ENCODE data around the gene GULP1. TPM values are rescaled to one million over a fixed set of nuclear protein-coding genes. Genes with fewer than 3 reads are reported as not detected.

GULP1 gene
- total RNA-seq, 1 experiment from 2014 or later, result 75.1 TPM

DNA sequence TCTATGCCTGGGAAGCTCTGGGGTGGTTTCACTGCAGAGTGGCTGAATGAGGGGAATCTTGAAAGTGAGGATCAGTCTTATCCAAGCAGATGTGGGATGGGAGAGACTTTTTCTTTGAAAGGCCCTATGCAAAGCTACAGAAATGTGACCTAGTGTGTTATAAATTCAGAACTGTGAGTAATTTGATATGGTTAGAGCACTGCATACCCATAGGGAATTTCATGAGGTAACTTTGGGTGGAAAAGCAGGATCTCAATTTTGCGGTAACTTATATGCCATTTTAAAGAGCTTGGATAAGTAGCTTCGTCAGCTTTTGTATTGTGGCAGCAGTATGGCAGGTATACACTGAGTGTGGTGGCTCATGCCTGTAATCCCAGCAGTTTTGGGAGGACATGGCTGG is 40.9 kb downstream of the GULP1 start (continued):
- TF ChIP-seq FOXK1 (CRISPR knock-in tag; IDR thresholded peaks at IDR 0.05) (no peak), NFATC4 (CRISPR knock-in tag; IDR thresholded peaks at IDR 0.05) (no peak), ZNF121 (CRISPR knock-in tag; IDR thresholded peaks at IDR 0.05) (no peak), GTF2I (CRISPR knock-in tag; conservative IDR thresholded peaks at IDR 0.05) (no peak)
- TF ChIP-seq, protein P1, sequence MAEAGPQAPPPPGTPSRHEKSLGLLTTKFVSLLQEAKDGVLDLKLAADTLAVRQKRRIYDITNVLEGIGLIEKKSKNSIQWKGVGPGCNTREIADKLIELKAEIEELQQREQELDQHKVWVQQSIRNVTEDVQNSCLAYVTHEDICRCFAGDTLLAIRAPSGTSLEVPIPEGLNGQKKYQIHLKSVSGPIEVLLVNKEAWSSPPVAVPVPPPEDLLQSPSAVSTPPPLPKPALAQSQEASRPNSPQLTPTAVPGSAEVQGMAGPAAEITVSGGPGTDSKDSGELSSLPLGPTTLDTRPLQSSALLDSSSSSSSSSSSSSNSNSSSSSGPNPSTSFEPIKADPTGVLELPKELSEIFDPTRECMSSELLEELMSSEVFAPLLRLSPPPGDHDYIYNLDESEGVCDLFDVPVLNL (CRISPR knock-in tag; IDR thresholded peaks at IDR 0.05; ENCODE audit: borderline replicate concordance, low read depth), result no peak
- TF ChIP-seq, protein P2, sequence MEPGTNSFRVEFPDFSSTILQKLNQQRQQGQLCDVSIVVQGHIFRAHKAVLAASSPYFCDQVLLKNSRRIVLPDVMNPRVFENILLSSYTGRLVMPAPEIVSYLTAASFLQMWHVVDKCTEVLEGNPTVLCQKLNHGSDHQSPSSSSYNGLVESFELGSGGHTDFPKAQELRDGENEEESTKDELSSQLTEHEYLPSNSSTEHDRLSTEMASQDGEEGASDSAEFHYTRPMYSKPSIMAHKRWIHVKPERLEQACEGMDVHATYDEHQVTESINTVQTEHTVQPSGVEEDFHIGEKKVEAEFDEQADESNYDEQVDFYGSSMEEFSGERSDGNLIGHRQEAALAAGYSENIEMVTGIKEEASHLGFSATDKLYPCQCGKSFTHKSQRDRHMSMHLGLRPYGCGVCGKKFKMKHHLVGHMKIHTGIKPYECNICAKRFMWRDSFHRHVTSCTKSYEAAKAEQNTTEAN (CRISPR knock-in tag; IDR thresholded peaks at IDR 0.05), result no peak

DNA sequence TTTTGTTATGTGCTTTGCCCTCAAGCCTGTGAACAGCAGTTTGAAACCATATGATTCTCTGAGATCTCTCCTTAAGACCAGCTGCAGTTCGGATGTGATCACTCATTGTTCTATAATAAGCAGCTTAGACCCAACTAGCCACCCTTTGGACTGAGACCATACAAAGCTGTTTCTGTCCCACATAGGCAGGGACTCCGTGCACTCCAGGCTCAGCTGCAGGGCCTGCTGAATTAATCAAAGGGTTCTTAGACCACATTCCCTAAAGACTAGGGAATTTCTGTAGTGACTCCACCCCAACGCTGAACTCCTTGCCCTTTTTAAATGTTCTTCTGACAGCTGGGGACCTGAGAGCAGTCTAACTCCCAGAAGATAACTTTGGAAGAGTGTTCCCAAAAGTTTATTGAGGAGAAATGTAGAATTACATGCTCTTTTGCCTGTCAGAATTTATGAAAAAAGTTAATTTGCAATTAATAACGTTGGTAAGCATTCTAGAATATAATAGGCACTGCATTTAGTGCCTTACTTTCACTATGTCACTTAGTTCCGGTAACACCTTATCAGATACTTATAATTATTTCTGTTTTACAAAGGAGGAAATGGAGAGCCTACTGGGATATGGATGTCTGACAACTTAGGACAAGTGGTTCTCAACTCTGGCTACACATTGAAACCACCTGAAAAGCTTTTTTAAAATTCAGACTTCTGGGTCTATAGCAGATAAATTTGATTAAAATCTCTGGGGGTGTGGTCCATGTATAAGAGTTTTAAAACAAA is 42.3 kb downstream of the GULP1 start:
- no peak for TF ChIP-seq NR3C1 (CRISPR knock-in tag; conservative IDR thresholded peaks at IDR 0.05; ENCODE audit: low read depth)
- TF ChIP-seq, protein P2 (CRISPR knock-in tag; IDR thresholded peaks at IDR 0.05), result no peak
- TF ChIP-seq NFATC4 (CRISPR knock-in tag; IDR thresholded peaks at IDR 0.05), result no peak
- TF ChIP-seq, protein P3, sequence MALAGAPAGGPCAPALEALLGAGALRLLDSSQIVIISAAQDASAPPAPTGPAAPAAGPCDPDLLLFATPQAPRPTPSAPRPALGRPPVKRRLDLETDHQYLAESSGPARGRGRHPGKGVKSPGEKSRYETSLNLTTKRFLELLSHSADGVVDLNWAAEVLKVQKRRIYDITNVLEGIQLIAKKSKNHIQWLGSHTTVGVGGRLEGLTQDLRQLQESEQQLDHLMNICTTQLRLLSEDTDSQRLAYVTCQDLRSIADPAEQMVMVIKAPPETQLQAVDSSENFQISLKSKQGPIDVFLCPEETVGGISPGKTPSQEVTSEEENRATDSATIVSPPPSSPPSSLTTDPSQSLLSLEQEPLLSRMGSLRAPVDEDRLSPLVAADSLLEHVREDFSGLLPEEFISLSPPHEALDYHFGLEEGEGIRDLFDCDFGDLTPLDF (CRISPR knock-in tag; IDR thresholded peaks at IDR 0.05), result no peak
- TF ChIP-seq, protein P4, sequence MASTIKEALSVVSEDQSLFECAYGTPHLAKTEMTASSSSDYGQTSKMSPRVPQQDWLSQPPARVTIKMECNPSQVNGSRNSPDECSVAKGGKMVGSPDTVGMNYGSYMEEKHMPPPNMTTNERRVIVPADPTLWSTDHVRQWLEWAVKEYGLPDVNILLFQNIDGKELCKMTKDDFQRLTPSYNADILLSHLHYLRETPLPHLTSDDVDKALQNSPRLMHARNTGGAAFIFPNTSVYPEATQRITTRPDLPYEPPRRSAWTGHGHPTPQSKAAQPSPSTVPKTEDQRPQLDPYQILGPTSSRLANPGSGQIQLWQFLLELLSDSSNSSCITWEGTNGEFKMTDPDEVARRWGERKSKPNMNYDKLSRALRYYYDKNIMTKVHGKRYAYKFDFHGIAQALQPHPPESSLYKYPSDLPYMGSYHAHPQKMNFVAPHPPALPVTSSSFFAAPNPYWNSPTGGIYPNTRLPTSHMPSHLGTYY (CRISPR knock-in tag; IDR thresholded peaks at IDR 0.05), result no peak
- TF ChIP-seq, protein P5, sequence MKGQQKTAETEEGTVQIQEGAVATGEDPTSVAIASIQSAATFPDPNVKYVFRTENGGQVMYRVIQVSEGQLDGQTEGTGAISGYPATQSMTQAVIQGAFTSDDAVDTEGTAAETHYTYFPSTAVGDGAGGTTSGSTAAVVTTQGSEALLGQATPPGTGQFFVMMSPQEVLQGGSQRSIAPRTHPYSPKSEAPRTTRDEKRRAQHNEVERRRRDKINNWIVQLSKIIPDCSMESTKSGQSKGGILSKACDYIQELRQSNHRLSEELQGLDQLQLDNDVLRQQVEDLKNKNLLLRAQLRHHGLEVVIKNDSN (CRISPR knock-in tag; IDR thresholded peaks at IDR 0.05), result no peak
- TF ChIP-seq CREB1 (CRISPR knock-in tag; IDR thresholded peaks at IDR 0.05), result no peak
- TF ChIP-seq, protein P6, sequence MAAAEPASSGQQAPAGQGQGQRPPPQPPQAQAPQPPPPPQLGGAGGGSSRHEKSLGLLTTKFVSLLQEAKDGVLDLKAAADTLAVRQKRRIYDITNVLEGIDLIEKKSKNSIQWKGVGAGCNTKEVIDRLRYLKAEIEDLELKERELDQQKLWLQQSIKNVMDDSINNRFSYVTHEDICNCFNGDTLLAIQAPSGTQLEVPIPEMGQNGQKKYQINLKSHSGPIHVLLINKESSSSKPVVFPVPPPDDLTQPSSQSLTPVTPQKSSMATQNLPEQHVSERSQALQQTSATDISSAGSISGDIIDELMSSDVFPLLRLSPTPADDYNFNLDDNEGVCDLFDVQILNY (CRISPR knock-in tag; IDR thresholded peaks at IDR 0.05), result no peak
- no peak for TF ChIP-seq ZNF317 (CRISPR knock-in tag; IDR thresholded peaks at IDR 0.05; ENCODE audit: borderline replicate concordance, low read depth)
- TF ChIP-seq, protein P7, sequence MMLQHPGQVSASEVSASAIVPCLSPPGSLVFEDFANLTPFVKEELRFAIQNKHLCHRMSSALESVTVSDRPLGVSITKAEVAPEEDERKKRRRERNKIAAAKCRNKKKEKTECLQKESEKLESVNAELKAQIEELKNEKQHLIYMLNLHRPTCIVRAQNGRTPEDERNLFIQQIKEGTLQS (CRISPR knock-in tag; conservative IDR thresholded peaks at IDR 0.05), result no peak
- no peak for TF ChIP-seq SMAD3 (CRISPR knock-in tag; IDR thresholded peaks at IDR 0.05; ENCODE audit: borderline replicate concordance)
- TF ChIP-seq ETV6 (CRISPR knock-in tag; IDR thresholded peaks at IDR 0.05), result no peak
- Mint-ChIP-seq H3K4me3 (no peak overlapping the region), H3K36me3 (peaks cover 7% of the 10 kb centered on the region; the same call in 1 of the 2 replicates), H3K27ac (peak overlapping the region; percentile 36), H3K9me3 (no peaks in the 10 kb centered on the region), H3K4me1 (peaks cover 48% of the 10 kb centered on the region), H3K27me3 (ENCODE audit: low read depth) (no peaks in the 10 kb centered on the region)
- DNase-seq (ENCODE audit: low spot score) (no peak), ATAC-seq (peak; percentile 61)
- CTCF ChIA-PET, result interaction anchor here (0.8 kb wide), 1 partner anchor 42 kb away, joined by 3 read pairs; no protein-coding TSS in a partner anchor
- POLR2A ChIA-PET, result no interaction called here

All from WTC11 (cell line).